H9 (cell line): ENCODE measurements around the gene B3GNT4. TPM values are rescaled to one million over a fixed set of nuclear protein-coding genes. Genes with fewer than 3 reads are reported as not detected.

Source experiments
- DNase-seq: peaks from one replicate; pipeline ENCODE4 v3.0.0-alpha.2; 2017
- H2AFZ ChIP-seq: one replicate; pipeline ENCODE4 v1.6.1; 2013; ENCODE audit warnings: mild to moderate bottlenecking, low read length, control low read depth, moderate library complexity
- H2AK5ac ChIP-seq: 2 replicates; pipeline ENCODE4 v1.6.1; 2013; ENCODE audit warnings: low read length, control low read depth, mixed read lengths; ENCODE audit not compliant: insufficient read length
- H2BK120ac ChIP-seq: one replicate; pipeline ENCODE4 v1.6.1; 2013; ENCODE audit warnings: low read depth, mild to moderate bottlenecking, low read length, control low read depth, inconsistent platforms; ENCODE audit not compliant: poor library complexity, severe bottlenecking
- H2BK12ac ChIP-seq: 2 replicates; pipeline ENCODE4 v1.6.1; 2013; ENCODE audit warnings: low read length, control low read depth, mixed read lengths, low read depth; ENCODE audit not compliant: insufficient read length
- H2BK15ac ChIP-seq: 2 replicates; pipeline ENCODE4 v1.6.1; 2013; ENCODE audit warnings: low read depth, low read length, control low read depth
- H2BK20ac ChIP-seq: one replicate; pipeline ENCODE4 v1.6.1; 2013; ENCODE audit warnings: low read depth, mild to moderate bottlenecking, low read length, control low read depth, inconsistent platforms; ENCODE audit not compliant: poor library complexity, severe bottlenecking
- H2BK5ac ChIP-seq: 2 replicates; pipeline ENCODE4 v1.6.1; 2013; ENCODE audit warnings: low read length, control low read depth, mixed read lengths; ENCODE audit not compliant: insufficient read length
- H3K14ac ChIP-seq: 2 replicates; pipeline ENCODE4 v1.6.1; 2013; ENCODE audit warnings: low read length, control low read depth; ENCODE audit not compliant: insufficient read depth
- H3K18ac ChIP-seq: 2 replicates; pipeline ENCODE4 v1.6.1; 2013; ENCODE audit warnings: low read depth, mild to moderate bottlenecking, mixed read lengths, low read length, control low read depth; ENCODE audit not compliant: insufficient read length
- H3K23ac ChIP-seq: 2 replicates; pipeline ENCODE4 v1.6.1; 2013; ENCODE audit warnings: low read length, control low read depth, mixed read lengths, low read depth; ENCODE audit not compliant: insufficient read length
- H3K23me2 ChIP-seq: 2 replicates; pipeline ENCODE4 v1.6.1; 2013; ENCODE audit warnings: low read depth, mild to moderate bottlenecking, mixed read lengths, low read length, control low read depth; ENCODE audit not compliant: insufficient read length, poor library complexity, severe bottlenecking
- H3K27ac ChIP-seq: 2 replicates; pipeline ENCODE4 v1.5.1; 2013; ENCODE audit warnings: low read length, control low read depth, mixed read lengths, low read depth; ENCODE audit not compliant: insufficient read length
- H3K27me3 ChIP-seq: 2 replicates; pipeline ENCODE4 v1.6.1; 2013; ENCODE audit warnings: low read length, control low read depth, inconsistent platforms; ENCODE audit not compliant: insufficient read depth
- H3K4ac ChIP-seq: 2 replicates; pipeline ENCODE4 v1.6.1; 2013; ENCODE audit warnings: low read depth, mild to moderate bottlenecking, control low read depth, inconsistent platforms, low read length, moderate library complexity
- H3K4me1 ChIP-seq: 2 replicates; pipeline ENCODE4 v1.6.1; 2013; ENCODE audit warnings: low read length, control low read depth, inconsistent platforms; ENCODE audit not compliant: insufficient read depth
- H3K4me2 ChIP-seq: 2 replicates; pipeline ENCODE4 v1.6.1; 2013; ENCODE audit warnings: low read length, control low read depth, mixed read lengths; ENCODE audit not compliant: insufficient read length, insufficient read depth
- H3K56ac ChIP-seq: 2 replicates; pipeline ENCODE4 v1.6.1; 2013; ENCODE audit warnings: low read depth, mild to moderate bottlenecking, mixed read lengths, low read length, control low read depth; ENCODE audit not compliant: insufficient read length
- H3K79me1 ChIP-seq: 2 replicates; pipeline ENCODE4 v1.6.1; 2013; ENCODE audit warnings: low read depth, mild to moderate bottlenecking, moderate library complexity, low read length, control low read depth, inconsistent platforms; ENCODE audit not compliant: insufficient read depth, poor library complexity, severe bottlenecking
- H3K79me2 ChIP-seq: 2 replicates; pipeline ENCODE4 v1.6.1; 2013; ENCODE audit warnings: low read length, control low read depth, inconsistent platforms; ENCODE audit not compliant: insufficient read depth
- H3K9ac ChIP-seq: 2 replicates; pipeline ENCODE4 v1.6.1; 2013; ENCODE audit warnings: low read length, control low read depth, mixed read lengths; ENCODE audit not compliant: insufficient read length; ENCODE audit errors: extremely low read depth
- H3K9me3 ChIP-seq: one replicate; pipeline ENCODE4 v1.6.1; 2013; ENCODE audit warnings: low read depth, low read length, inconsistent platforms; ENCODE audit not compliant: control insufficient read depth
- H3T11ph ChIP-seq: one replicate; pipeline ENCODE4 v1.6.1; 2013; ENCODE audit warnings: mild to moderate bottlenecking, low read length, control low read depth, inconsistent platforms
- H4K20me1 ChIP-seq: one replicate; pipeline ENCODE4 v1.6.1; 2013; ENCODE audit not compliant: control insufficient read depth, insufficient read length, insufficient read depth
- H4K5ac ChIP-seq: 2 replicates; pipeline ENCODE4 v1.6.1; 2013; ENCODE audit warnings: low read depth, mild to moderate bottlenecking, mixed read lengths, low read length, control low read depth; ENCODE audit not compliant: insufficient read length
- H4K8ac ChIP-seq: replicated peaks from 2 replicates; pipeline ENCODE4 v1.6.1; 2013; ENCODE audit warnings: low read length, control low read depth, mixed read lengths, low read depth; ENCODE audit not compliant: insufficient read length
- H4K91ac ChIP-seq: 2 replicates; pipeline ENCODE4 v1.6.1; 2013; ENCODE audit warnings: low read depth, mild to moderate bottlenecking, moderate library complexity, mixed read lengths, low read length, control low read depth; ENCODE audit not compliant: insufficient read length
- H3K27ac Mint-ChIP-seq, 3 experiments: 2 replicates in 2 of 3; 3 replicates in 1 of 3; pipeline ENCODE4 v1.8.0; 2020 to 2021; ENCODE audit warnings: mixed read lengths in 3 of 3, mild to moderate bottlenecking in 1 of 3, moderate library complexity in 1 of 3
- H3K27me3 Mint-ChIP-seq: 2 replicates; pipeline ENCODE4 v1.8.0; 2021; ENCODE audit warnings: low read depth, mild to moderate bottlenecking, moderate library complexity, mixed read lengths
- H3K36me3 Mint-ChIP-seq, 3 experiments: 2 replicates in 2 of 3; 3 replicates in 1 of 3; pipeline ENCODE4 v1.8.0; 2020 to 2021; ENCODE audit warnings: low read depth in 3 of 3, mixed read lengths in 3 of 3; ENCODE audit not compliant: insufficient read depth in 1 of 3
- H3K4me1 Mint-ChIP-seq, 2 experiments: 2 replicates each; pipeline ENCODE4 v1.8.0; 2020; ENCODE audit warnings: mixed read lengths in 2 of 2
- H3K4me3 Mint-ChIP-seq, 2 experiments: 2 replicates in 1 of 2; 3 replicates in 1 of 2; pipeline ENCODE4 v1.8.0; 2020 to 2021; ENCODE audit warnings: mild to moderate bottlenecking in 2 of 2, mixed read lengths in 2 of 2, moderate library complexity in 1 of 2
- H3K9me3 Mint-ChIP-seq, 2 experiments: 2 replicates in 1 of 2; 3 replicates in 1 of 2; pipeline ENCODE4 v1.8.0; 2020; ENCODE audit warnings: mild to moderate bottlenecking in 2 of 2, mixed read lengths in 2 of 2, moderate library complexity in 1 of 2
- CTCF ChIP-seq: fragments of 200-600 bp; sonication (generic); conservative IDR thresholded peaks from 3 replicates; pipeline ENCODE4 v1.8.0; 2021; ENCODE audit warnings: antibody characterized with exemption, mild to moderate bottlenecking
- WGBS: extraction: QIAGEN DNeasy Blood & Tissue Kit; methylation state at CpG from one replicate; pipeline ENCODE4 v1.1.7; 2013; ENCODE audit warnings: missing lambda C conversion rate, low lambda C conversion rate, mixed read lengths; ENCODE audit not compliant: insufficient read length; ENCODE audit errors: extremely low coverage; 5-methylcytosine and 5-hydroxymethylcytosine counted together
- total RNA-seq: library from RNA; stranded (reverse); gene quantifications from 2 replicates; pipeline ENCODE4 v1.2.1, GENCODE V29; 2021

The B3GNT4 gene
- total RNA-seq, 1 experiment from 2014 or later = 1.0 TPM

GRCh38 chr12:122208073-122208820, 4.7 kb downstream of the B3GNT4 start:
- Histone ChIP-seq H3K23ac (no peak overlapping the region), H3K56ac (no peak overlapping the region), H3K79me2 (no peaks in the 10 kb centered on the region), H4K91ac (no peak overlapping the region), H2AFZ (no peak overlapping the region), H3K14ac (no peak overlapping the region), H3K4me1 (no peaks in the 10 kb centered on the region; the same call in 1 of the 2 replicates), H3K18ac (no peak overlapping the region), H3K27ac (no peak overlapping the region), H2BK15ac (no peak overlapping the region), H3T11ph (no peak overlapping the region), H4K20me1 (no peaks in the 10 kb centered on the region), H2BK120ac (no peak overlapping the region), H3K9ac (no peak overlapping the region), H2BK5ac (no peak overlapping the region), H3K4me2 (no peak overlapping the region), H4K5ac (no peak overlapping the region), H2BK12ac (no peak overlapping the region), H3K9me3 (no peaks in the 10 kb centered on the region), H3K23me2 (peaks cover 7% of the 10 kb centered on the region), H3K4ac (no peak overlapping the region), H2AK5ac (no peak overlapping the region), H3K79me1 (no peaks in the 10 kb centered on the region), H3K27me3 (peaks cover 4% of the 10 kb centered on the region; the same call in 1 of the 2 replicates), H2BK20ac (no peak overlapping the region), H4K8ac (no peak overlapping the region)
- no peaks in the 10 kb centered on the region for H3K9me3 Mint-ChIP-seq
- peaks cover 24 to 53% (median 41%) of the 10 kb centered on the region in 3 experiments; a peak in 6 of 7 replicates for H3K36me3 Mint-ChIP-seq
- DNase-seq = no peak
- no peak overlapping the region for H3K4me3 Mint-ChIP-seq
- WGBS = no CpG with 5 or more reads among the region's 18 CpGs
- H3K4me1 Mint-ChIP-seq = peaks cover 25 to 30% of the 10 kb centered on the region in 2 experiments
- H3K27ac Mint-ChIP-seq = peak overlapping the region in 1 of 3 experiments; percentile 20; a peak in 1 of 7 replicates
- H3K27me3 Mint-ChIP-seq = peaks cover 25% of the 10 kb centered on the region
- TF ChIP-seq CTCF = no peak
